ENCODE measurements around the gene NYNRIN.

NYNRIN gene

GRCh38 chr14:24463017-24463883, 64.4 kb downstream of the NYNRIN start:
- DNase-seq: no peak

GRCh38 chr14:24463884-24464785, 65.3 kb downstream of the NYNRIN start:
- DNase-seq: no peak

DNA sequence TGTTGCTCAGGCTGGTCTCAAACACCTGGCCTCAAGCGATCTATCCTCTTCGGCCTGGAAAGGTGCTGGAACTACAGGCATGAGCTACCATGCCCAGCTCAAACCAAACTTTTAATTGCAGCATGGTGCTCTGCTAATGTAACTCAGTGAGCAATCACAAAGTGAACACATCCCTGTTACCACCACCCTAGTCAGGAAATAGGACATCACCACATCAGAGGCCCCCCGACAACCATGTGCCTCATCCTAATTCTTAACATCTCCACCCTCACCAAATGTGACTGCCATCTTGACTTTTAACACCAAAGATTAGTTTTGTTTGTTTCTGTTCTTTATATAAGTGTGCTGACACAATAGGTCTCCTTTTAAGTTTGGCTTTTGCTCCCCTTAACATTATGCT, 66.6 kb downstream of the NYNRIN start:
- no peak for DNase-seq

DNA sequence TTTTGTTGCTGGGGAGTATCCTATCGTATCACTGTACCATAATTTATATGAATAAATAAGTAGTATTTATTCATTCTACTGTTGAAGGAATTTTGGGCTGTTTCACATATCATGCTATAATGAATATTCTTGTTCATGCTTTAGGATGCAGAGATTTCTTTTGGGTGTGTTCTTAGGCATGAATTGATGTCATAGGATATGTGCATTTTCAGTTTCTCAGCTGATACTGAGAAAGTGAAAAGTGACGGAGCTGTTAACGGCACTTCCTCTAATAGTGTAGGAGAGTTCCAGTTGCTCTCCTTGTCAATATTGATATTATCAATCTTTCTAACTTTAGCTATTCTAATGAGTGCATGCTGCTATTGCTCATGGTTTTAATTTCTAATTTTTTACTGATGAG, 67.0 kb downstream of the NYNRIN start:
- no peak for DNase-seq

Measured in CD4-positive, alpha-beta T cell treated with Interleukin-12 subunit alpha and Interleukin-12 subunit beta, for 1 hour (primary cell).